SH-SY5Y (cell line): Measurements from ENCODE around the gene JAG1.

ENCODE experiments used
- GATA2 ChIP-seq: IDR thresholded peaks from 2 replicates; pipeline ENCODE4 v1.6.1; 2011; ENCODE audit warnings: mild to moderate bottlenecking, low read depth, low read length
- GATA3 ChIP-seq: IDR thresholded peaks from 2 replicates; pipeline ENCODE4 v1.6.1; 2011; ENCODE audit warnings: low read depth, mild to moderate bottlenecking, low read length, moderate library complexity

DNA sequence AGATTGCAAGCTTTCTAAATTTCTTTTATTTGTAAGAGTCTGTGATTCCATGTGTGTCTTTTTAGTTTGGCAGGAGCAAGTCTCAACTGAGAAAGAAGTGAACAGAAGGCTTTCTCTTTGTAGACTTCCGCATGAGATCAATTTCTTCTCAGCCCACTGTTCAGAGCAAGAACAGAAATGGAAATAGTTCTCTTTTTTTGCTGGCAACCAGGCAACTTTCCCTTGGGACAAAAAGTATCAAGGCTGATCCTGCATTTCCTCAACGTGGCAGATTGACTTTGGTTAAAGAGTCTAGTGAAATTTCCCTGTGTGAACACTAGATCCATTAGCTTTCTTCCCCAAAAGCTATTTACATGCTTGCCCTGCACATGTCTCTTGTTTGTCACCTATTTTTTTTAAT lies 46.8 kb upstream of the JAG1 start:
- TF ChIP-seq GATA2 (no peak), GATA3 (no peak)
